Liver (tissue), 9 donors: Measurements from ENCODE around the gene TBC1D8B. TPM values are rescaled to one million over a fixed set of nuclear protein-coding genes. Genes with fewer than 3 reads are reported as not detected.

ENCODE experiments used
- DNase-seq: peaks from one replicate; pipeline ENCODE4 v3.0.0-alpha.2; 2017; ENCODE audit warnings: low spot score
- H3K27ac ChIP-seq, 2 donors: one replicate each; pipeline ENCODE4 v1.7.0; 2013; ENCODE audit warnings: inconsistent platforms in 2 of 2, low read length in 2 of 2, control low read depth in 1 of 2, low read depth in 1 of 2, mild to moderate bottlenecking in 1 of 2
- H3K27me3 ChIP-seq, 4 donors: one replicate each; pipeline versions ENCODE4 v1.6.1 to v1.7.0; 2013; ENCODE audit warnings: low read length in 3 of 4, inconsistent platforms in 1 of 4, mild to moderate bottlenecking in 1 of 4, moderate library complexity in 1 of 4; ENCODE audit not compliant: control insufficient read depth in 4 of 4, insufficient read depth in 4 of 4
- H3K36me3 ChIP-seq, 4 donors: one replicate each; pipeline versions ENCODE4 v1.6.1 to v1.7.0; 2013; ENCODE audit warnings: low read length in 3 of 4, mild to moderate bottlenecking in 3 of 4, low read depth in 1 of 4, moderate library complexity in 1 of 4; ENCODE audit not compliant: control insufficient read depth in 4 of 4, insufficient read depth in 3 of 4
- H3K4me1 ChIP-seq, 4 donors: one replicate each; pipeline versions ENCODE4 v1.6.1 to v1.7.0; 2013; ENCODE audit warnings: low read length in 3 of 4, mild to moderate bottlenecking in 3 of 4, moderate library complexity in 1 of 4; ENCODE audit not compliant: control insufficient read depth in 4 of 4, insufficient read depth in 4 of 4
- H3K4me3 ChIP-seq, 3 donors: one replicate each; pipeline versions ENCODE4 v1.6.1 to v1.7.0; 2013; ENCODE audit warnings: low read length in 3 of 3, control low read depth in 1 of 3, low read depth in 1 of 3, mild to moderate bottlenecking in 1 of 3
- H3K9ac ChIP-seq, 2 donors: one replicate each; pipeline ENCODE4 v1.7.0; 2013; ENCODE audit warnings: low read length in 2 of 2, mild to moderate bottlenecking in 2 of 2, moderate library complexity in 2 of 2, control low read depth in 1 of 2, low read depth in 1 of 2
- H3K9me3 ChIP-seq, 4 donors: one replicate each; pipeline versions ENCODE4 v1.6.1 to v1.7.0; 2013; ENCODE audit warnings: low read length in 3 of 4; ENCODE audit not compliant: control insufficient read depth in 4 of 4
- EGR1 ChIP-seq, 2 donors: IDR thresholded peaks; 2 replicates each; pipeline ENCODE4 v1.6.1; 2016 to 2018; ENCODE audit warnings: antibody characterized with exemption in 2 of 2, low read depth in 2 of 2
- FOXA1 ChIP-seq: IDR thresholded peaks from 2 replicates; pipeline ENCODE4 v1.6.1; 2016; ENCODE audit warnings: antibody characterized with exemption
- FOXA2 ChIP-seq: IDR thresholded peaks from 2 replicates; pipeline ENCODE4 v1.6.1; 2016; ENCODE audit warnings: antibody characterized with exemption
- HNF4A ChIP-seq, 2 donors: conservative IDR thresholded peaks; 2 replicates each; pipeline ENCODE4 v1.6.1; 2016; ENCODE audit warnings: antibody characterized with exemption in 2 of 2, mild to moderate bottlenecking in 2 of 2
- HNF4G ChIP-seq: IDR thresholded peaks from 2 replicates; pipeline ENCODE4 v1.6.1; 2016; ENCODE audit warnings: antibody characterized with exemption
- JUND ChIP-seq, 2 donors: IDR thresholded peaks; 2 replicates each; pipeline ENCODE4 v1.6.1; 2016; ENCODE audit warnings: antibody characterized with exemption in 2 of 2
- RAD21 ChIP-seq, 2 donors: IDR thresholded peaks; 2 replicates each; pipeline ENCODE4 v1.6.1; 2016; ENCODE audit warnings: antibody characterized with exemption in 2 of 2, mild to moderate bottlenecking in 2 of 2
- RXRA ChIP-seq, 2 donors: IDR thresholded peaks; 2 replicates each; pipeline ENCODE4 v1.6.1; 2017 to 2018; ENCODE audit warnings: antibody characterized with exemption in 2 of 2, mild to moderate bottlenecking in 1 of 2
- SP1 ChIP-seq: IDR thresholded peaks from 2 replicates; pipeline ENCODE4 v1.6.1; 2018; ENCODE audit warnings: antibody characterized with exemption, mild to moderate bottlenecking
- TAF1 ChIP-seq: conservative IDR thresholded peaks from 2 replicates; pipeline ENCODE4 v1.6.1; 2016; ENCODE audit warnings: antibody characterized with exemption, mild to moderate bottlenecking
- YY1 ChIP-seq: IDR thresholded peaks from 2 replicates; pipeline ENCODE4 v1.6.1; 2016; ENCODE audit warnings: antibody characterized with exemption, mild to moderate bottlenecking
- WGBS: extraction: QIAGEN DNeasy Blood & Tissue Kit; methylation state at CpG from one replicate; pipeline ENCODE4 v1.1.7; 2013; 5-methylcytosine and 5-hydroxymethylcytosine counted together
- polyA plus RNA-seq, 2 donors: library from polyadenylated mRNA; stranded (reverse) in 1 of 2; unstranded in 1 of 2; fragments of 200-250 nt in 1 of 2; fragments of >200 nt in 1 of 2; fragmentation: Nextera tagmentation in 1 of 2; extraction: Ambion mirVana in 1 of 2; gene quantifications; one replicate each; pipeline versions ENCODE4 v1.2.1 to v1.2.3, GENCODE V29; 2013 to 2015
- total RNA-seq, 2 donors: library from RNA; depleted of rRNA; stranded (reverse); fragments of >200 nt; gene quantifications; one replicate each; pipeline ENCODE4 v1.2.3, GENCODE V29; 2014
- TF ChIP-seq, protein P1 (sequence below): IDR thresholded peaks from 2 replicates; pipeline ENCODE4 v1.6.1; 2016; ENCODE audit warnings: antibody characterized with exemption
- TF ChIP-seq, protein P2 (sequence below): IDR thresholded peaks from 2 replicates; pipeline ENCODE4 v1.6.1; 2016; ENCODE audit warnings: antibody characterized with exemption
- TF ChIP-seq, protein P3 (sequence below): IDR thresholded peaks from 2 replicates; pipeline ENCODE4 v1.6.1; 2016; ENCODE audit warnings: antibody characterized with exemption, mild to moderate bottlenecking
- donor health status: healthy.
- donor health status: healthy.
- donor health status: healthy.
- donor health status: healthy.
- donor health status: healthy.

TBC1D8B gene
- total and polyA plus RNA-seq, 4 donors: 3.7 to 12.1 (median 4.7) TPM

DNA sequence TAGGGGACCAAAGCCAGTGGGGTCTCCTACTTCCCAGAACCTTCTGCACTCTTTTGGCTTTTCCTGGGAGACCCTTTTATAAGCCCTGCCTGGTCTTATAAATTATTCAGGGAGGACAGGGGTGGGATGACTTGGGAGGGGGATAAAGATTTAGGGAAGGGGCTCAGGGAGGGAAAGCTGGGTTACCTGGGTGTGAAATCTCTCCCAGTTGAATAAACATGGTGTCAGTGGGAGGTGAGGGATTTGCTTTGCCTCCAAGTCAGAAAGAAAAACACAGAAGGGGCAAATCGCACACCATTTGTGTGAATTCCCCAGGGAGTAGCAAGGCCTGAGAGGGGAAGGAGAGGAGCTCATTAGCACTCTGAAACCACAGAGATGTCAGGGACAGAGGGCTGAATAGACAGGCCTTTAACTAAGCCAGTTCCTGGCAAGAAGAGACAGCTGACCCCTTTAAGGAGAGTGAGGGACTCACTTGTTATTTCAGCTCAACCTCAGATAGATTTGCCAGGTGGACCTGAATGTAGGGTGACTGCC lies 100.9 kb downstream of the TBC1D8B start, which contains the start of gene RIPPLY1:
TSS of gene RIPPLY1 (minus strand) at position 51 of the 534 bp plus-strand sequence. CDS start 54 bp downstream, outside the sequence.
- no peaks in the 10 kb centered on the region for H3K36me3 ChIP-seq
- no peak for TF ChIP-seq TAF1
- TF ChIP-seq JUND (IDR thresholded peaks at IDR 0.05): no peak
- no peak for TF ChIP-seq EGR1 (IDR thresholded peaks at IDR 0.05; ENCODE audit: low read depth in 2 of 2)
- TF ChIP-seq, protein P1, sequence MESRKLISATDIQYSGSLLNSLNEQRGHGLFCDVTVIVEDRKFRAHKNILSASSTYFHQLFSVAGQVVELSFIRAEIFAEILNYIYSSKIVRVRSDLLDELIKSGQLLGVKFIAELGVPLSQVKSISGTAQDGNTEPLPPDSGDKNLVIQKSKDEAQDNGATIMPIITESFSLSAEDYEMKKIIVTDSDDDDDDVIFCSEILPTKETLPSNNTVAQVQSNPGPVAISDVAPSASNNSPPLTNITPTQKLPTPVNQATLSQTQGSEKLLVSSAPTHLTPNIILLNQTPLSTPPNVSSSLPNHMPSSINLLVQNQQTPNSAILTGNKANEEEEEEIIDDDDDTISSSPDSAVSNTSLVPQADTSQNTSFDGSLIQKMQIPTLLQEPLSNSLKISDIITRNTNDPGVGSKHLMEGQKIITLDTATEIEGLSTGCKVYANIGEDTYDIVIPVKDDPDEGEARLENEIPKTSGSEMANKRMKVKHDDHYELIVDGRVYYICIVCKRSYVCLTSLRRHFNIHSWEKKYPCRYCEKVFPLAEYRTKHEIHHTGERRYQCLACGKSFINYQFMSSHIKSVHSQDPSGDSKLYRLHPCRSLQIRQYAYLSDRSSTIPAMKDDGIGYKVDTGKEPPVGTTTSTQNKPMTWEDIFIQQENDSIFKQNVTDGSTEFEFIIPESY: no peak
- TF ChIP-seq, protein P2, sequence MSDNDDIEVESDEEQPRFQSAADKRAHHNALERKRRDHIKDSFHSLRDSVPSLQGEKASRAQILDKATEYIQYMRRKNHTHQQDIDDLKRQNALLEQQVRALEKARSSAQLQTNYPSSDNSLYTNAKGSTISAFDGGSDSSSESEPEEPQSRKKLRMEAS: no peak
- H3K4me3 ChIP-seq: peak within 1 kb of the TSS in 1 of 3 donors; percentile 15
- H3K27ac ChIP-seq: peak within 1 kb of the TSS; percentile 85 to 95
- peaks cover 3 to 49% (median 32%) of the 10 kb centered on the region in 4 donors for H3K4me1 ChIP-seq
- 67% methylated on average over 1 of the region's 1 CpG for WGBS
- H3K9ac ChIP-seq: peak within 1 kb of the TSS in 1 of 2 donors; percentile 64
- H3K27me3 ChIP-seq: no peaks in the 10 kb centered on the region
- no peak for DNase-seq
- H3K9me3 ChIP-seq: no peaks in the 10 kb centered on the region

DNA sequence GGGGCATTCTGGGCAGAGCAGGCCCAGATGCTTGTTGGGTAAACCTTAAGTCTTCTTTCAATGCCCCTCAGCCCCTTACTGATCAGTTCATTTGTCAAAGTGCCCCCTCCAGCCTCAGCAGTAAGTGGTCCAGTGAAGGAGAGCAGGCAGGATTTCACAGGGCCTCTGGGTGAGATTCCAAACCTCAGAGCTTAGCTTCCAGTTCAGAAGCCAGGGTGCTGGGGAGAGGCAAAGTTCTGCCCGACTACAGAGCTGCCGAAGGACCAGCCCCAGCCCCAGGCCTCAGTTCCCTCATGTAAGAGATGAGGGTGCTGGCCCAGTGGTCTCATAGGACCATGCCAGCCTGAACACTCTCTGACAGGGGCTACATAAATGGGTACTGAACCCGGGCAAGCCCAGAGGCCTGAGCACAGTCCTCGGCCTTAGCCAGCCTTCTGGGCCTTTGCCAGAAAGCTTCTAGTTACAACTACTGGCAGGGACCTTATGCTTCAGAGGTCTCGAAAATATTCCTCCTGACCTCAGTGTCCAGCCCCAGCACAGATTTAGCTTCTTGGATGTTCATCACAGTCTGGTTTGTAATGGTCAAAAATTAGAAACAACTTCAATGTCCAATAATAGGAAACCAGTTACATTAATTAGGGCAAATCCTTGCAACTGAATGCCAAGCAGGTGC lies 101.5 kb downstream of the TBC1D8B start:
- WGBS: 35% methylated on average over 5 of the region's 5 CpGs
- no peak for DNase-seq
- H3K27ac ChIP-seq: peak overlapping the region; percentile 85 to 95
- TF ChIP-seq HNF4A (conservative IDR thresholded peaks at IDR 0.05) (no peak), RXRA (IDR thresholded peaks at IDR 0.05) (no peak), SP1 (no peak), FOXA2 (no peak), HNF4G (no peak), EGR1 (IDR thresholded peaks at IDR 0.05; ENCODE audit: low read depth in 2 of 2) (no peak), YY1 (peak; percentile 16)
- TF ChIP-seq, protein P1: no peak
- H3K9me3 ChIP-seq: no peaks in the 10 kb centered on the region
- H3K9ac ChIP-seq: peak overlapping the region in 1 of 2 donors; percentile 64
- H3K4me3 ChIP-seq: no peak overlapping the region
- H3K36me3 ChIP-seq: no peaks in the 10 kb centered on the region
- H3K27me3 ChIP-seq: no peaks in the 10 kb centered on the region
- H3K4me1 ChIP-seq: peaks cover 3 to 48% (median 27%) of the 10 kb centered on the region in 4 donors

DNA sequence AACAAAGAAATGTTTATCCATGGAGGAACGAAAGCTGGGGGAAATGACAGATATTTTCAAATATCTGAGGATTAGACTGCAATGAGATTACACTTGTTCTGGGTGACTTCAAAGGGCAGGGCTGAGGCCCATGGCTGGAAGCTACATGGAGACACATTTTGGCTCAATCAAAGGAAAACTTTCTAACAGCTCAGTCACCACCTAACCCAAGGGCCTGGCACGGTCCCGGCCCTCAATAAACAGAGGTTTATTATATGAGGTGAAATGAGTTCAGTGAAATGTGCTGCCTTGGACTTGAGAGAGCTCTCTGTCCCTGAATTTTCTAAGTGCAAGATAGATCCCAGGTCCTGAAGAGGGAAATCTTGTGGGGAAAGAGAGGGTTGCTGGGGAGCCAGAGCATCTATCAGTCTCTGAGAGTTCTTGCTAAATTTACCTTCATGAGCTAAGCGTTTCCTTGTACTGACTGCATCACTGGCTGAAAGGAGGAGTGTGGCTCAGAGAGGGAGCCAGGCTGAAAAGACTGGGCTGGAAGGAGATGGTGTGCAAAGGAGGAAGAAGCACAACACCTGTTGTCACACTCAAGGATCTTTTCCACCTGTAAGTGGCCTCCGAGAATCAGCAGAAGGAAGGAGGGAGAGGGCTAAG lies 102.7 kb downstream of the TBC1D8B start:
- H3K4me3 ChIP-seq: no peak overlapping the region
- no peaks in the 10 kb centered on the region for H3K36me3 ChIP-seq
- H3K27me3 ChIP-seq: no peaks in the 10 kb centered on the region
- no peaks in the 10 kb centered on the region for H3K9me3 ChIP-seq
- no peak overlapping the region for H3K9ac ChIP-seq
- H3K27ac ChIP-seq: no peak overlapping the region
- WGBS: 61% methylated on average over 5 of the region's 5 CpGs
- TF ChIP-seq, protein P3, sequence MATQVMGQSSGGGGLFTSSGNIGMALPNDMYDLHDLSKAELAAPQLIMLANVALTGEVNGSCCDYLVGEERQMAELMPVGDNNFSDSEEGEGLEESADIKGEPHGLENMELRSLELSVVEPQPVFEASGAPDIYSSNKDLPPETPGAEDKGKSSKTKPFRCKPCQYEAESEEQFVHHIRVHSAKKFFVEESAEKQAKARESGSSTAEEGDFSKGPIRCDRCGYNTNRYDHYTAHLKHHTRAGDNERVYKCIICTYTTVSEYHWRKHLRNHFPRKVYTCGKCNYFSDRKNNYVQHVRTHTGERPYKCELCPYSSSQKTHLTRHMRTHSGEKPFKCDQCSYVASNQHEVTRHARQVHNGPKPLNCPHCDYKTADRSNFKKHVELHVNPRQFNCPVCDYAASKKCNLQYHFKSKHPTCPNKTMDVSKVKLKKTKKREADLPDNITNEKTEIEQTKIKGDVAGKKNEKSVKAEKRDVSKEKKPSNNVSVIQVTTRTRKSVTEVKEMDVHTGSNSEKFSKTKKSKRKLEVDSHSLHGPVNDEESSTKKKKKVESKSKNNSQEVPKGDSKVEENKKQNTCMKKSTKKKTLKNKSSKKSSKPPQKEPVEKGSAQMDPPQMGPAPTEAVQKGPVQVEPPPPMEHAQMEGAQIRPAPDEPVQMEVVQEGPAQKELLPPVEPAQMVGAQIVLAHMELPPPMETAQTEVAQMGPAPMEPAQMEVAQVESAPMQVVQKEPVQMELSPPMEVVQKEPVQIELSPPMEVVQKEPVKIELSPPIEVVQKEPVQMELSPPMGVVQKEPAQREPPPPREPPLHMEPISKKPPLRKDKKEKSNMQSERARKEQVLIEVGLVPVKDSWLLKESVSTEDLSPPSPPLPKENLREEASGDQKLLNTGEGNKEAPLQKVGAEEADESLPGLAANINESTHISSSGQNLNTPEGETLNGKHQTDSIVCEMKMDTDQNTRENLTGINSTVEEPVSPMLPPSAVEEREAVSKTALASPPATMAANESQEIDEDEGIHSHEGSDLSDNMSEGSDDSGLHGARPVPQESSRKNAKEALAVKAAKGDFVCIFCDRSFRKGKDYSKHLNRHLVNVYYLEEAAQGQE: no peak
- TF ChIP-seq FOXA1 (no peak), JUND (IDR thresholded peaks at IDR 0.05) (no peak), RAD21 (IDR thresholded peaks at IDR 0.05) (no peak), YY1 (no peak), TAF1 (no peak), RXRA (IDR thresholded peaks at IDR 0.05) (no peak), HNF4A (conservative IDR thresholded peaks at IDR 0.05) (no peak)
- TF ChIP-seq, protein P1: no peak
- peaks cover 3 to 40% (median 21%) of the 10 kb centered on the region in 4 donors for H3K4me1 ChIP-seq
- no peak for DNase-seq
